ENCODE results near the gene SUGCT.

The SUGCT gene

GRCh38 chr7:40634118-40634517, 499.3 kb downstream of the SUGCT start:
- in situ Hi-C loops (cut with HindIII; ENCODE audit: low pct_ligation_motif_present, low sequenced_read_pairs) = no loop called here
- no peak overlapping the region for H3K27ac ChIP-seq
- H3K36me3 ChIP-seq (replicated peaks) = no peaks in the 10 kb centered on the region
- no peak for DNase-seq
- H3K4me3 ChIP-seq (ENCODE audit: low read depth, low read length) = no peak overlapping the region
- no peak for TF ChIP-seq CTCF (IDR thresholded peaks at IDR 0.05; ENCODE audit: low read depth, low read length, missing control alignments)
- no peaks in the 10 kb centered on the region for H3K27me3 ChIP-seq (replicated peaks)

- DNase-seq = no peak
- no peak for TF ChIP-seq CTCF (IDR thresholded peaks at IDR 0.05; ENCODE audit: low read depth, low read length, missing control alignments)
- in situ Hi-C loops (cut with HindIII; ENCODE audit: low pct_ligation_motif_present, low sequenced_read_pairs) = no loop called here
- Histone ChIP-seq H3K36me3 (replicated peaks) (no peaks in the 10 kb centered on the region), H3K27ac (no peak overlapping the region), H3K27me3 (replicated peaks) (no peaks in the 10 kb centered on the region), H3K4me3 (ENCODE audit: low read depth, low read length) (no peak overlapping the region)
Measured at GRCh38 chr7:40638545-40639320, 503.9 kb downstream of the SUGCT start.

- in situ Hi-C loops (cut with HindIII; ENCODE audit: low pct_ligation_motif_present, low sequenced_read_pairs) = no loop called here
- TF ChIP-seq CTCF (IDR thresholded peaks at IDR 0.05; ENCODE audit: low read depth, low read length, missing control alignments) = no peak
- no peaks in the 10 kb centered on the region for H3K36me3 ChIP-seq (replicated peaks)
- H3K4me3 ChIP-seq (ENCODE audit: low read depth, low read length) = no peak overlapping the region
- H3K27me3 ChIP-seq (replicated peaks) = no peaks in the 10 kb centered on the region
- H3K27ac ChIP-seq = no peak overlapping the region
- DNase-seq = no peak
Measured at GRCh38 chr7:40640566-40640965, 505.8 kb downstream of the SUGCT start.

GRCh38 chr7:40641701-40642100, 506.9 kb downstream of the SUGCT start:
- Histone ChIP-seq H3K27ac (no peak overlapping the region), H3K36me3 (replicated peaks) (no peaks in the 10 kb centered on the region), H3K27me3 (replicated peaks) (no peaks in the 10 kb centered on the region), H3K4me3 (ENCODE audit: low read depth, low read length) (no peak overlapping the region)
- in situ Hi-C loops (cut with HindIII; ENCODE audit: low pct_ligation_motif_present, low sequenced_read_pairs) = no loop called here
- no peak for DNase-seq
- no peak for TF ChIP-seq CTCF (IDR thresholded peaks at IDR 0.05; ENCODE audit: low read depth, low read length, missing control alignments)

DNA sequence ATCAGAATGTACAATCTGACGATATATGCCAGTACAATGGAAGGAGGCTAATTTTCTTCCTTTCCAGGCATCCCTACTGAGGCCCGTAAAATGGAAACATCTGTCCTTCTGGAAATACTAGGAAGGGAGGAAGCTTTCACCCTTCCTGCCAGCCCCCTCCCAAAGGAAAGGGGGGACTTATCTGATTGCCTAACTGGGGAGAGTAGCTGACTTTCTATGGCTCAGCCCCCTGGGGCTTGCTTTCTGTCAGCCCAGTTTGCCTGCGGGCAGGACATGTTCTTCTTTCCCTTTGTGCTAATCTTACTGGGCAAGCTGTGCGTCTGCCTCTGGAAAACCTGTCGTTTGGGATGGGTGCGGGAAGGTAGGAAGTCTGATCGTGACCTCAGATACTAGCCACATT, 508.9 kb downstream of the SUGCT start:
- no peak overlapping the region for H3K4me3 ChIP-seq (ENCODE audit: low read depth, low read length)
- no peaks in the 10 kb centered on the region for H3K36me3 ChIP-seq (replicated peaks)
- H3K27me3 ChIP-seq (replicated peaks) = no peaks in the 10 kb centered on the region
- no peak for DNase-seq
- in situ Hi-C loops (cut with HindIII; ENCODE audit: low pct_ligation_motif_present, low sequenced_read_pairs) = no loop called here
- TF ChIP-seq CTCF (IDR thresholded peaks at IDR 0.05; ENCODE audit: low read depth, low read length, missing control alignments) = no peak
- H3K27ac ChIP-seq = no peak overlapping the region
